GM12801 (cell line): ENCODE measurements around the gene HCFC2.

ENCODE experiments used
- CTCF ChIP-seq: IDR thresholded peaks from one replicate; pipeline ENCODE4 v1.5.1; 2011; ENCODE audit warnings: control low read depth; ENCODE audit not compliant: insufficient read length; ENCODE audit errors: extremely low read depth

HCFC2 gene

GRCh38 chr12:104152685-104153241, 88.4 kb downstream of the HCFC2 start:
- no peak for TF ChIP-seq CTCF

- TF ChIP-seq CTCF, result no peak
Measured at GRCh38 chr12:104154286-104154685, 90.0 kb downstream of the HCFC2 start.

- TF ChIP-seq CTCF, result no peak
Measured at GRCh38 chr12:104154806-104155205, 90.5 kb downstream of the HCFC2 start.
